ENCODE results near the gene AP5S1.

The AP5S1 gene

DNA sequence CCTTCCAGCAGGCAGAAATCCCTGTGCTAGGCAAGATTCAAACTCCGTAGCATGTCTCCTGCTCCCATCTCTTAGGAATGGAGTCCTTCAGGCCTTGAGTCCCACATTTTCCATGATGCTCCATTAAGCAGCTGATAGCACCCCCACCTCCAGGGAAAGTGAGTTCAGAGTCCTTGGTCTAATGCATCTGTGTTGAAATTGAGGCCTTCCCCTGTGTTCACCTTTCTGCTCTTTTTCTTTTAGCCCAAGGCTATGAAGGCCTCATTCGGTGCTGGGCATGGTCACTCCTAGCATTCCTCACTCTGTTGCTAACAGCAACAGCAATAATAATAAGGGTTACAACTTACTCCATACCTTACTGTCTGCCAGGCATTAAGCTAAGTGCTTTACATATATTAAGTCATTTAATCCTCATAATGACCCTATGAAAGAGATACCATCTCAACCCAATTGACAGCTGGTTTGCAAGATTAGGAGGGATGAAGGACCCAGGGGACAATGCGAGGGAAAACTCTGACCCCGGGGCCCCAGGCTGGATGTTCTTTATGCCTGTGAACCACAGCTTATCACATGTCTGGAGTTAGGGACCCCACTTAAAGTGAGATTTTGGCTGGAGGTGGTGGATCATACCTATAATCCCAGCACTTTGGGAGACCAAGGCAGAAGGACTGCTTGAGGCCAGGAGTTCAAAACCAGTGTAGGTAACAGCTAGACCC lies 51.4 kb downstream of the AP5S1 start:
- peak; percentile 7; the same call in 1 of the 3 replicates for ATAC-seq
- TF ChIP-seq TOX (CRISPR knock-in tag; IDR thresholded peaks at IDR 0.05; ENCODE audit: borderline replicate concordance) (no peak), ZC3H10 (CRISPR knock-in tag; IDR thresholded peaks at IDR 0.05) (no peak), RARB (CRISPR knock-in tag; IDR thresholded peaks at IDR 0.05) (no peak), ARNTL (CRISPR knock-in tag; IDR thresholded peaks at IDR 0.05; ENCODE audit: borderline replicate concordance, low read depth) (no peak), ESRRG (CRISPR knock-in tag; IDR thresholded peaks at IDR 0.05) (no peak), PPARA (CRISPR knock-in tag; IDR thresholded peaks at IDR 0.05; ENCODE audit: borderline replicate concordance) (no peak), ZNF70 (CRISPR knock-in tag; IDR thresholded peaks at IDR 0.05) (no peak), ZFP3 (CRISPR knock-in tag; IDR thresholded peaks at IDR 0.05) (no peak), BACH2 (CRISPR knock-in tag; IDR thresholded peaks at IDR 0.05; ENCODE audit: borderline replicate concordance) (no peak), GLIS3 (CRISPR knock-in tag; IDR thresholded peaks at IDR 0.05) (no peak), TCF4 (CRISPR knock-in tag; IDR thresholded peaks at IDR 0.05; ENCODE audit: borderline replicate concordance) (no peak), ZFP30 (CRISPR knock-in tag; IDR thresholded peaks at IDR 0.05) (no peak), ZNF8 (CRISPR knock-in tag; IDR thresholded peaks at IDR 0.05) (no peak), ZNF565 (CRISPR knock-in tag; conservative IDR thresholded peaks at IDR 0.05; ENCODE audit: low read depth) (no peak), OSR1 (CRISPR knock-in tag; IDR thresholded peaks at IDR 0.05) (no peak), CSDC2 (CRISPR knock-in tag; IDR thresholded peaks at IDR 0.05) (no peak)
- TF ChIP-seq, protein P1, sequence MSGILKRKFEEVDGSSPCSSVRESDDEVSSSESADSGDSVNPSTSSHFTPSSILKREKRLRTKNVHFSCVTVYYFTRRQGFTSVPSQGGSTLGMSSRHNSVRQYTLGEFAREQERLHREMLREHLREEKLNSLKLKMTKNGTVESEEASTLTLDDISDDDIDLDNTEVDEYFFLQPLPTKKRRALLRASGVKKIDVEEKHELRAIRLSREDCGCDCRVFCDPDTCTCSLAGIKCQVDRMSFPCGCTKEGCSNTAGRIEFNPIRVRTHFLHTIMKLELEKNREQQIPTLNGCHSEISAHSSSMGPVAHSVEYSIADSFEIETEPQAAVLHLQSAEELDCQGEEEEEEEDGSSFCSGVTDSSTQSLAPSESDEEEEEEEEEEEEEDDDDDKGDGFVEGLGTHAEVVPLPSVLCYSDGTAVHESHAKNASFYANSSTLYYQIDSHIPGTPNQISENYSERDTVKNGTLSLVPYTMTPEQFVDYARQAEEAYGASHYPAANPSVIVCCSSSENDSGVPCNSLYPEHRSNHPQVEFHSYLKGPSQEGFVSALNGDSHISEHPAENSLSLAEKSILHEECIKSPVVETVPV (CRISPR knock-in tag; IDR thresholded peaks at IDR 0.05): no peak
- TF ChIP-seq, protein P2, sequence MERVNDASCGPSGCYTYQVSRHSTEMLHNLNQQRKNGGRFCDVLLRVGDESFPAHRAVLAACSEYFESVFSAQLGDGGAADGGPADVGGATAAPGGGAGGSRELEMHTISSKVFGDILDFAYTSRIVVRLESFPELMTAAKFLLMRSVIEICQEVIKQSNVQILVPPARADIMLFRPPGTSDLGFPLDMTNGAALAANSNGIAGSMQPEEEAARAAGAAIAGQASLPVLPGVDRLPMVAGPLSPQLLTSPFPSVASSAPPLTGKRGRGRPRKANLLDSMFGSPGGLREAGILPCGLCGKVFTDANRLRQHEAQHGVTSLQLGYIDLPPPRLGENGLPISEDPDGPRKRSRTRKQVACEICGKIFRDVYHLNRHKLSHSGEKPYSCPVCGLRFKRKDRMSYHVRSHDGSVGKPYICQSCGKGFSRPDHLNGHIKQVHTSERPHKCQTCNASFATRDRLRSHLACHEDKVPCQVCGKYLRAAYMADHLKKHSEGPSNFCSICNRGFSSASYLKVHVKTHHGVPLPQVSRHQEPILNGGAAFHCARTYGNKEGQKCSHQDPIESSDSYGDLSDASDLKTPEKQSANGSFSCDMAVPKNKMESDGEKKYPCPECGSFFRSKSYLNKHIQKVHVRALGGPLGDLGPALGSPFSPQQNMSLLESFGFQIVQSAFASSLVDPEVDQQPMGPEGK (CRISPR knock-in tag; IDR thresholded peaks at IDR 0.05; ENCODE audit: borderline replicate concordance): no peak
- TF ChIP-seq, protein P3, sequence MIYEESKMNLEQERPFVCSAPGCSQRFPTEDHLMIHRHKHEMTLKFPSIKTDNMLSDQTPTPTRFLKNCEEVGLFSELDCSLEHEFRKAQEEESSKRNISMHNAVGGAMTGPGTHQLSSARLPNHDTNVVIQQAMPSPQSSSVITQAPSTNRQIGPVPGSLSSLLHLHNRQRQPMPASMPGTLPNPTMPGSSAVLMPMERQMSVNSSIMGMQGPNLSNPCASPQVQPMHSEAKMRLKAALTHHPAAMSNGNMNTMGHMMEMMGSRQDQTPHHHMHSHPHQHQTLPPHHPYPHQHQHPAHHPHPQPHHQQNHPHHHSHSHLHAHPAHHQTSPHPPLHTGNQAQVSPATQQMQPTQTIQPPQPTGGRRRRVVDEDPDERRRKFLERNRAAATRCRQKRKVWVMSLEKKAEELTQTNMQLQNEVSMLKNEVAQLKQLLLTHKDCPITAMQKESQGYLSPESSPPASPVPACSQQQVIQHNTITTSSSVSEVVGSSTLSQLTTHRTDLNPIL (CRISPR knock-in tag; IDR thresholded peaks at IDR 0.05; ENCODE audit: low read depth): no peak
- TF ChIP-seq, protein P4, sequence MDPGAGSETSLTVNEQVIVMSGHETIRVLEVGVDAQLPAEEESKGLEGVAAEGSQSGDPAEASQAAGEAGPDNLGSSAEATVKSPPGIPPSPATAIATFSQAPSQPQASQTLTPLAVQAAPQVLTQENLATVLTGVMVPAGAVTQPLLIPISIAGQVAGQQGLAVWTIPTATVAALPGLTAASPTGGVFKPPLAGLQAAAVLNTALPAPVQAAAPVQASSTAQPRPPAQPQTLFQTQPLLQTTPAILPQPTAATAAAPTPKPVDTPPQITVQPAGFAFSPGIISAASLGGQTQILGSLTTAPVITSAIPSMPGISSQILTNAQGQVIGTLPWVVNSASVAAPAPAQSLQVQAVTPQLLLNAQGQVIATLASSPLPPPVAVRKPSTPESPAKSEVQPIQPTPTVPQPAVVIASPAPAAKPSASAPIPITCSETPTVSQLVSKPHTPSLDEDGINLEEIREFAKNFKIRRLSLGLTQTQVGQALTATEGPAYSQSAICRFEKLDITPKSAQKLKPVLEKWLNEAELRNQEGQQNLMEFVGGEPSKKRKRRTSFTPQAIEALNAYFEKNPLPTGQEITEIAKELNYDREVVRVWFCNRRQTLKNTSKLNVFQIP (CRISPR knock-in tag; IDR thresholded peaks at IDR 0.05; ENCODE audit: borderline replicate concordance, low read depth): no peak

DNA sequence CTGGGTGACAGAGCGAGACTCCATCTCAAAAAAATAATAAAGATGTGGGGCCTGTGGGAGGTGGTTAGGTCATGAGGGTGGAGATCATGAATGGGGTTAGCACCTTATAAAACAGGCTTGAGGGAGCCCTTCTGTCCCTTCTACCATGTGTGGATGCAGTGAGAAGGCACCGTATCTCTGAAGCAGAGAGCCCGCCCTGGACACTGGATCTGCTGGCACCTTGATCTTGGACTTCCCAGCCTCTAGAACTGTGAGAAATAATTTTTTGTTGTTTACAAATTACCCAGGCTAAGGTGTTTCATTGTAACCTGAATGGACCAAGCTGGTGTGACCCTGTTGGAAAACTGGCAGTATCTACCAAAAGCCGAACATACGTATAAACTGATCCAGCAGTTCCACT lies 53.2 kb downstream of the AP5S1 start:
- TF ChIP-seq PPARA (CRISPR knock-in tag; IDR thresholded peaks at IDR 0.05; ENCODE audit: borderline replicate concordance) (no peak), ZC3H10 (CRISPR knock-in tag; IDR thresholded peaks at IDR 0.05) (no peak), SNAI2 (CRISPR knock-in tag; IDR thresholded peaks at IDR 0.05) (no peak), BACH2 (CRISPR knock-in tag; IDR thresholded peaks at IDR 0.05; ENCODE audit: borderline replicate concordance) (no peak), ISL1 (CRISPR knock-in tag; IDR thresholded peaks at IDR 0.05) (no peak), TOX (CRISPR knock-in tag; IDR thresholded peaks at IDR 0.05; ENCODE audit: borderline replicate concordance) (no peak), ZNF565 (CRISPR knock-in tag; conservative IDR thresholded peaks at IDR 0.05; ENCODE audit: low read depth) (no peak), TCF4 (CRISPR knock-in tag; IDR thresholded peaks at IDR 0.05; ENCODE audit: borderline replicate concordance) (no peak), ZNF70 (CRISPR knock-in tag; IDR thresholded peaks at IDR 0.05) (no peak), ZNF8 (CRISPR knock-in tag; IDR thresholded peaks at IDR 0.05) (no peak)
- TF ChIP-seq, protein P4 (CRISPR knock-in tag; IDR thresholded peaks at IDR 0.05; ENCODE audit: borderline replicate concordance, low read depth): no peak
- TF ChIP-seq, protein P2 (CRISPR knock-in tag; IDR thresholded peaks at IDR 0.05; ENCODE audit: borderline replicate concordance): no peak
- TF ChIP-seq, protein P3 (CRISPR knock-in tag; IDR thresholded peaks at IDR 0.05; ENCODE audit: low read depth): no peak
- no peak for ATAC-seq
